ENCODE data around the gene TSPAN14.
"Not testable (repeated sequence)": the region's sequence is repeated elsewhere in the genome, so short reads cannot be mapped to it uniquely, and the experiment has no call there.

The TSPAN14 gene

DNA sequence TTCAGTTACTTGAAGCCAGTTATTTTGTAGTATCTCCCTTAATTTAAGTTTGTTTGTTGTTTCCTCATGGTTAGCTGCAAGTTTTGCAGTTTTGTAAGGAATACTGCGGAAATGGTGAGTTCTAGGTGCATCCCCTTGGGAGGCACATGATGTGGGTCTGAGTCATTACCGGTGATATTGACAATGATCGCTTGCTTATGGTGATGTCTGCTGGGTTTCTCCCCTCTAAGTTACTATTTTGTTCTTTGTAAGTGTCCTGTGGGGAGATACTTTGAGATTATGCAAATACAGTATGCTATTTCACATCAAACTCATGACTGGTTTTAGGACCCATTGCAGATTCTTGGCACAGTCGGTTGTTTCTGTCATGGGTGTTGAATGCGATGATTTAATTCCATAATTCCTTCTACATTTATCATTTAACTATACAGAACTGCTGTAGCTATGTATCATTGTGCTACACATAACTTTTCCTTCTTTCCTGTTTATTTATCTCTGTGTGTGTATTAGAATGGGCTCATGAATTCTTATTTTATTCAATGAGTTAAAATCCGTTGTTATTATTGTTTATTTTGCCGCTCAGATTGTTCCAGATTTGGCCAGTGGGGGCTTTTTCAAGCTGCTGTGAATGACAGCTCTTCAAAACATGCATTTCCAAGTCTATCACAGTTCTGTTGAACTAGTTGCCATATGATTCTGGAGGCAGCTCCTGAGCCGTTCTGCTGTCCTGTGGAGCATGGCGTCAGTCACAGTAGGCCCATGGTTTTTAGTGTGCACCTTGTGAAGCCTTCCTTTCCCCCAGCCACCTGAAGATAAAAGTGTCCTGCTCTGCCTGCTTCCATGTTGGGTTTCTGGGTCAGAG, 18.4 kb downstream of the TSPAN14 start:
- DNase-seq = peak in 1 of 5 experiments; percentile 85

DNA sequence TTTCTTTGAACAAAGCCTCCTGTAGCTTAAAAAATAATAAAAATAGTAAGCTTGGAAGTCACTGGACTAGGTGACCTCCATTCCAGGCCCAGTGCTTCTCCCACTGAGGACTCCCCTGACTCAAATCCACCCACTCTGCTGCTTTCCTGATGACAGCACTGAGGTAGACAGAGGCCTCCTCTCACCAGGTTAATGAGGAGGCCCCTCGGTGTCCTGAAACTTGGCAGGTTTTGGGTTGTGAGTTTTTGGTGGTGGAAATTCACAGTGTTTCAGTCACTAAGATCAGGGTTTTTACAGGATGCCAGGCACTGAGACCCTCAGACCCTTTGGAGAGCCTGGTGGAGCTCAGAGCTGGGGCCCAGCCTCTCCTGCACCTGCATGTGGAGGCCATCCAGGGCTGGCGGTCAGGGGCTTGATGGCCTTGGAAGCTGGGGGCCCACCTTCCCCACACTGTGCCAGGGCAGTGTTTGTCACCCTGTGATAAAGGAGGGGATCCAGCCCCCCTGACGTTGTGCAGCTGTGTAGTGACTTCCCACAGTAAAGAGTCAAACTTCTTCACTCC, 19.1 kb downstream of the TSPAN14 start:
- no peak for DNase-seq

DNA sequence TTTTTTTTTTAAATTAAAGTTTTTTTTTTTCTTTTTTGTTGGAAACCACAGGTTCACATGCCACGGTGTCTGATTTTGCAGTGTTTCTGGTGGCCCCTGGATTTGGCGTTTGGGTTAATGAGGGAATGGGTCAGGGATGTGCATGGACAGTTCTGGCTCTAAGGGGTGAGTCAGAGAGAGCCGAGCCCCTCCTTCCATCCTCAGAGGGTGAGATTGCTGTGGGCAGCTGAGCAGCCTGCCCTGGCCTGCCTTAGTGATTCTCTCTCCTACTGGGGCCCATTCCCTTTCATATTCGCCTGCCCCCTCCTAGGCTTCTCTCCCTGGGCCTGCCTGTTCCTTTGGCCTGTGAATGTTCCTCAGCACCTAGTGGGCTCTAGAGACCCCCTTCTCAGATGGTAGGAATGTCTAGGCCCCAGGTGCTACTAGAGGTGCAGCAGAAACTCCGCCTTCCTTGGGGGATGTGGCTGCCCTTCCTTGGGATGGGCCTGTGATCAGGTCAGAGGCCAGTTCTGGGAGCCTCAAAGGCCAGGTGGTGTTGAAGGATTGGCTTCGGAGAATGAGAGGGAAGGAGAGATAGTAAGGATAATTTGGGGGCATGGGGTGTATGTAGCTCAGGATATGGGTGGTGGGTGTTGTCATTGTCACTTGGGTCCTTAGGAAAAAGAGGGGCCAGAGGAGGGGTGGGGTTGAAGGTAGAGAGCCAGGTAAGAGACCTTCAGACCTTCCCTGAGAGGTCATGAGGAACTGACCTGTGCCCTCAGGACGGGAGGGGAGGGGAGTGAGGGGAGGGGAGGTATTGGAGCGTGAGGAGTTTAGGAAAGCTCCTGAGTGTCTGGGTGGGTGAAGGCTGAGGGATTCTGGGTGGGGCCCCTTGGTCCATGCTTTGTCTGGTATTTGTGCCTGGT, 19.8 kb downstream of the TSPAN14 start:
- no peak for DNase-seq

DNA sequence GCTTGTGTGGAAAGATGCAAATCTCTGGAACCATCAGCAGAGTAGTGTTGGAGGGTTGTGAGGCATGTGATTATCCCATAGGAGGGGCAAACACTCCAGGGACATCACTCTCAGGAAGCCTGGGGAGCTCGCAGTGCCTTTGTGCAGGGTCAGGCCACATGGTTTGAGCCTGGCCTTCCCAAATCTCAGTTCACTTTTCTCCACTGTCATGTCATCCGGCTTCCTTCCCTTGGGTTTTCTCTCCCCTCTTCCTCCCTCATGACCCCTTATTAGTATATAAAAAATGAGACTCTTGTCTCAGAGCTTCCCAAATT, 20.4 kb downstream of the TSPAN14 start:
- DNase-seq = no peak

DNA sequence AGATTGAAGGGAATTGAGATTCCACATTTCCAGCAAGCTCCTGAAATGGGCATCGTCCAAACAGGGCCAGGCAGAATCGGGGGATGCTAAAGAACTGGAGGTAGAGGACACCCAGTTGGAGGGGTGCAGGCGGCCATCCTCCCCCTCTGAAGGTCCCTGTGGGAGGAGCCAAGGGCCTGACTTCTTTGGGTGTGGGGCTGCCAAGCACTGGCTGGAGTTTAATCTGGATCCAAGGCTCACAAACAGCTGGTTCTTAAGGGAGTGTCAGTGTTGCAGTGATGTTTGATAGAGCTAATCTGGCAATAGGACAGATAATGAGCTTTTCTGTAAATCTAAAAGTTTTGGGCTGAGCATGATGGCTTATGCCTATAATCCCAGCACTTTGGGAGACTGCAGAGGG, 20.8 kb downstream of the TSPAN14 start:
- DNase-seq = no peak

DNA sequence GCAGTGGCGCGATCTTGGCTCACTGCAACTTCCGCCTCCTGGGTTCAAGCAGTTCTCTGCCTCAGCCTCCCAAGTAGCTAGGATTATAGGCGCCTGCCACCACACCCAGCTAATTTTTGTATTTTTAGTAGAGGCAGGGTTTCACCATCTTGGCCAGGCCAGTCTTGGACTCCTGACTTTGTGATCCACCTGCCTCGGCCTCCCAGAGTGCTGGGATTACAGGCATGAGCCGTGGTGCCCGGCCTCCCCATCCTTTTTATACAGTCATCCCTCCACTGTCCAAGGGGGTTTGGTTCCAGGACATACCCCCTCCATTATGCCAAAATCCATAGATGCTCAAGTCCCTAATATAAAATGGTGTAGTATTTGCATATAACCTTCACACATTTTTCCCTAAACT, 21.5 kb downstream of the TSPAN14 start:
- not testable (repeated sequence) for DNase-seq

DNA sequence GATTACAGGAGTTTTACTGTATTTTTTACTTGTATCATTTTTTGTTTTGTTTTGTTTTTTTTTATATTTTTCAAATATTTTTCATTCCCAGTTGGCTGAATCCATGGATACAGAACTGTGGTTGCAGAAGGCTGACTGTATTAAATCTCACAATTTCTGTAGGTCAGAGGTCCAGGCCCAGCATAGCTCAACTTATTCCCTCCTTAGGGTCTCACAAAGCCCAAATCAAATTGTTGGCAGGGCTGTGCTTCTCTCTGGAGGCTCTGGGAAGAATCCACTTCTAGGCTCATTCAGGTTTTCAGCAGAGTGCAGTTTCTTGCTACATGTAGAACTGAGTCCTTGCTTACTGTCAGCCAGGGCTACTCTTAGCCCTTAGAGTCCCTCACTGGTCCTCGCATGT, 22.6 kb downstream of the TSPAN14 start:
- DNase-seq = no peak

DNA sequence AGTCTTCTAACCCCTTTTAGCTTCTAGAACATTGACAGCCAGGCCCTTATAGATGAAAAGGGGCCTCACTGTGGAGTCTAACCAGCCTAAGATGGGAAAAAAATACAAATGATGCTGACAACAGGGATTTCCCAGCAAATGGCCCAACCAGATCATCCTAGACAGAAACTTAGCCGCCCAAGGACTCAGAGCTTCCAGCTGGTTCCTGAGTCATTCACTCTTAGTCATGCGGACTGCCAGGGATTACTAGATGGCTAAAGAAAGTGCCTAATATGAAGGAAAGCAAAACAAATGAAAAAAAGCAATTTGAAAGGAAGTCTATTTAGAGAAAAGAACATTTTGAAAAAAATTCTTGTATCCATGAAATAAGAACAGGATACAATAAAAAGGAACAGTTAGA, 23.7 kb downstream of the TSPAN14 start:
- DNase-seq = no peak

DNA sequence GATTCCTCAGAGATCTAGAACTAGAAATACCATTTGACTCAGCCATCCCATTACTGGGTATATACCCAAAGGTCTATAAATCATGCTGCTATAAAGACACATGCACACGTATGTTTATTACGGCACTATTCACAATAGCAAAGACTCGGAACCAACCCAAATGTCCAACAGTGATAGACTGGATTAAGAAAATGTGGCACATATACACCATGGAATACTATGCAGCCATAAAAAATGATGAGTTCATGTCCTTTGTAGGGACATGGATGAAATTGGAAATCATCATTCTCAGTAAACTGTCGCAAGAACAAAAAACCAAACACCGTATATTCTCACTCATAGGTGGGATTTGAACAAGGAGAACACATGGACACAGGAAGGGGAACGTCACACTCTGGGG, 26.3 kb downstream of the TSPAN14 start:
- not testable (repeated sequence) for DNase-seq

DNA sequence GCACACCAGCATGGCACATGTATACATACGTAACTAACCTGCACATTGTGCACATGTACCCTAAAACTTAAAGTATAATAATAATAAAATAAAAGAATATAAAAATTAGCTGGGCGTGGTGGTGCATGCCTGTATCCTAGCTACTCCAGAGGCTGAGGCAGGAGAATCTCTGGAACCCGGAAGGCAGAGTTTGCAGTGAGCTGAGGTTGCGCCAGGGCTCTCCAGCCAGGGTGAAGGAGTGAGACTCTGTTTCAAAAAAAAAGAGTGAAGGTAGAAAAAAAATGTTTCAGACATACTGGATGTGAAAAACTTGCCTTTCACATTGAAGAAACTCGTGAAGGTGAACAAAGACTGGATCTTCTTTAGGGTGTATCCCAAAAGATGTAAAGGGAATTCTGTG, 26.7 kb downstream of the TSPAN14 start:
- no peak for DNase-seq

DNA sequence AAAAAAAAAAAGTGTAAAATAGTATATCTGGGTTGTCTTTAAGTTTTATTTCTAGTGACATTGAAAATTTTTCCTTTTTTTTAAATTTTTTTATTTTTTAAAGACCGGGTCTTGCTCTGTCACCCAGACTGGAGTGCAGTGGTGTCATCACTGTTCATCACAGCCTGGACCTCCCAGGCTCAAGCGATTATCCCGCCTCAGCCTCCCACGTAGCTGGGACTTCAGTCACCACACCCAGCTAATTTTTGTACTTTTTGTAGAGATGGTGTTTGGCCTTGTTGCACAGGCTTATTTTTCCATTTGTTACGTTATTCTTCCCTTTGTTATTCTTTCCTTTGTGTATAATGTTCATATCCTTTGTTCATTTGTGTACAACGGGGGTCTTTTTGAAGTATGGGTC, 30.1 kb downstream of the TSPAN14 start:
- no peak for DNase-seq

DNA sequence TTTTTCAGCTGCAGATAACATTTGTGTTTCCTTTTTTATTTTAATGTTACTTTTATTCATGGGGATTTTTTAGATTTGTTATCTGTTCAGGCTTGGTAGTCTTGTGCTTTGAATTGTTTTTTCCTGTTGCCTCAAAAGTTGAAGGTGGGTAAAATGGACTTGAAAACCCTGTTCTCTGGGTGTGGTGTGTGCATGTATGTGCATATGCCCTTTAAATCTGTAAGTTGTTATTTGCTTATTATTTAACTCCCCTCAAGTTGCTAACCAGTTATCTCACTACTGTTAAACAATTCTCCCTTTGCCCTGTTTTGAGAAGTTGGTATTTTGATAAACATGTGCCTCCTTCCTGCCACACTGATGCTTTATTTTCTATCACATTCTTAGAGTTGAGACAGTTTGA, 30.6 kb downstream of the TSPAN14 start:
- DNase-seq = no peak

DNA sequence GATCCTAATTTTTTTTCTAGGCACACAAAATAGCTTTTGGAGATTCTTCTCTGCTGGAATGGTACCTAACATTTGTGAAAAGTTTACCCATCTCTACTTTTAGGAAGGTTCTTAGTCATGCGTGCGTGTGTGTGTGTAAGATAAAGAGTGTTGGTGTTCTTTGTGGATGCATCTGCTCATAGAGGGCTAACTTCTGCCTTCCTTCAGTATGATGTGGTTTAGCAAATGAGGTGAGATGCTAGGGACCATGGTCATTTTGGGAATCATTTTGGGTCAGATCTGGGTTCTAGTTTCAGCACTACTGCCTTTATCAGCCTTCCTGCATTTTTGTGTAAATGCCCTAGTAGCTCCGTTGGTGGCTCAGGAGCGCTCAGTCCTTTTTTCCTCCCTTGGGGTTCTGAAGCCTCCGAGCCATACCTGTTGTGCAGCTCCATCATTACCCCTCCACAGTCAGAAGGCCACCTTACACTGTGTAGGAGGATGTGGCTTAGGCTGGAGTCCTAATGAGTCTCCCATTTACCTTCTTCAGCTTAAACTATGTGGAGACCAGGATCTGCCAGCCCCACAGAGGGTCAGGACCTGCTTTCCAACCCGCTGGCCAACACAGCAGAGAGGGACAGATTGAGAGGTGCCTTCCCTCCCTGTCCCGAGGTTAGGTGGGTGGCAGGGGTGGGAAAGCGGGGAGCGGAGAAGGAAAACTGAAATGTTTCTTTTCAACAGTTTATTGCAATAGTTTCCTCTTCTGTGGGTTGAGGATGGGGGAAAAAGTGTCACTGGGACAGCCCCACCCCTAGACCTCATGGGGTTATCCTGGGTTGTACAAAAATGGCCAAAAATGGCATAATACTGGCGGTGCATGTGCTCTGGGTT, 31.2 kb downstream of the TSPAN14 start:
- peak in 1 of 5 experiments; percentile 74 for DNase-seq

DNA sequence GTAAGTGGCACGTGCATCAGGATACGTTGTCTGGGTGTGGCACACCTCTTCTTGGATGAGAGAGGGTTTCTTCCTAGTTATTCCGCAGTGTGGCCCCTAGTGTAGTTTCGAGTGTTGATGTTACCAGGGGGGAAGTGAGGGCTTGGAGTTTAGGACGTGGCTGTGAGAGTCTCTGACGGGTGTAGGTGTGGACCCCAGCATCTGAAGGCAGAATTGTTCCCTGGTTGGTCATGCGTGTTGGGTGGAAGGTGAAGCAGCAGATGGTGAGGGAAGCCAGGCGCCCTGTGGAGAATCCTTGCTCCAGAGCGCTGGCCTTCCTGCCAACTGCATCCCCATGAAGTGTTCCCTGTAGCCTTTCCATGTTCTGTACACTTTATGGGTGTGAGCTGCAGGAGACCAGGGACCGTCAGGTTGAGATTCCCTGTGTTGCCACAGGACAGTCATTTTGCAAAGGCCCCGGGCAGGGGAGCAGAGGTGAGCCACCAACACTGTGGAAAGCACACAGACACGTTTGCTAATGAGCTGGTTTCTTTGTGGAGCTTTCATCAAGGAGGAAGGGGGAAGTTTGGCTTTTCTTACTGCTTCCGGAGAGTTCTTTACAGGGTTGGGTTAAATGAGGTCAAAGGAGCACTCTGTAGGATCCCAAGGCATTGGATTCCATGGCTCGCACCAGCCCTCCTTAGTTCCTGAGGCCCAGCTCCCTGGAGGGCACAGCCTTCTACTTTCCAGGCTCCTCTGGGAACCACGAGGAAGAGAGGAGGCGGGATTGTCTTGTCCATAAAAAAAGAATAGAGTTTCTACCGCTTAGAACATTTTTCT, 32.0 kb downstream of the TSPAN14 start:
- DNase-seq = no peak

DNA sequence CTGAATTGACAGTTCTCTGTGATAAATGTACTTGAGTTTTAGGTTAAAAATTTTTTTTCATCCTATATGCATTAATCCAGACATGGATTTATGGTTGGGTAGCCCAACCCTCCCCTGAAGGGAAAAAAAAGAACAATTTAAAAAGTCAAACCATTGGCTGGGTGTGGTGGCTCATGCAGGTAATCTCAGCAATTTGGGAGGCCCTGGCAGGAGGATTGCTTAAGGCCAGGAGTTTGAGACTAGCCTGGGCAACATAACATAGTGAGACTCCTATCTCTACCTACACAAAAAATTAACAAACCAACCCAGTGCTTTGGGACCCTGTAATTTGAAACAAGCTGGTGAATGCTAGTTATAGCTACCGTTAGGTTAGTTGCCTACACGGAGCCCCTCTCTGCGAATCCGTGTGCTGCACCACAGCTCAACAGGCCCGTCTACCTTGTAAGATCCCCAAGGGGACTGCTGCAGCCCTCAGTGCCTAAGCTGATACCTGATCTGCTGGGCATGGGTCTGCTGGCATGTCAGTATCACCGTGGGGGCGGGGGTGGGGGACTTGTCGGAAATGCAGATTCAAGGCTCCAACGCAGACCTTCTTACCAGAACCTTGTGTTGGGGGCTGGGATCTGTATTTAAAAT, 32.8 kb downstream of the TSPAN14 start:
- no peak for DNase-seq

DNA sequence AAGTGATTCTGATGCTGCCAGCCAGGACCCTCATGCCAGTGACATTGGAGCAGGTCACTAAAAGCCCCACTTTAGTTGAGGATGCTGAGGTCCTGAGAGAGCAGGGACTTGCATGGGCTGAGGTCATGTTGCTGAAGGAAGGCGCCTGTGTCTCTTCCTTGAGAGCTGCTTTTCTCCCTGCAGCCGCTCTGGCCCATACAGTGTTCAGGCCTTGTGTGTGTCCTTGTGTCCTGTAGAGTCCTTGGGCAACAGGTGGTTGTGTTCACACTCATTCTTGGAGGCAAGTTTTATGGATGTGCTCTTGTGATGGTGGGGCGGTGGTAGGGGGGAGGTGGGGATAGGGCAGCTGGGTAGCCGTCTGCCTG, 33.3 kb downstream of the TSPAN14 start:
- no peak for DNase-seq

DNA sequence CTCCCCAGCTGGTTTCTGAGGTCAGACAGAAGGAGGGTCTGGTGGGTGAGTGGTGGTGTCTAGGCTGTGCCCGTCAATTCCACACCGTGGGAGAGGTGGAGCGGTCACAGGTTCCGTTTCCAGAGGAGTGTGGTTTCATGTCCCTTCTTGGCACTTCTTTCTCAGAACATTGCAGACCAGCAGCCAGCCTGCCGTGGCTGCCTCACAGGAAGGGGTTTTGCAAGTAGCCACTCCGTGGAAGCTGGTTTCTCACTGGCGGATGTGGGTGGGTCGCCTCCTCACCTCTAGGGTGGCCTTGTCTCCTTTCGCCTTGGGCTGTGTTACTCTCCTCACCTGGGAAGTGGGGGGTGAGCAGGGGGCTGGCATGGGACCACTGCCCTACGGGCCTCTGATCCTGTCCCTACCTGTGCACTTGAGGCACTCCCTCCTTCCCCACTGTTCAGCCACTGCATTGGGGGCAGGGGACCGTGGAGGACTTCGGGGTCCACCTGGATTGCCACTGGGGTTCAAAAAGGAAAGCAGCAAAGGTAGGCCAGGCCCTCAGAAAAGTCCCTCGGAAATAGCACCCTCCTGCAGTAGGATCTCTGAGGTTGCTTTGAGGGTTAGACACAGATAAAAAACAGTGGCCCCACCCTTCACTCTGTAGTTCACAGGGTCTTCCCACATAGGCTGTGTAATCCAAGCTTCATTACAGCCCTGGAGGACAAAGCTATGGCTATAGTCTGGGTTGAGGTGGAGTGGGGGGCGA, 33.9 kb downstream of the TSPAN14 start:
- DNase-seq = peak in 3 of 5 experiments; percentile 32 to 93 (median 92)

DNA sequence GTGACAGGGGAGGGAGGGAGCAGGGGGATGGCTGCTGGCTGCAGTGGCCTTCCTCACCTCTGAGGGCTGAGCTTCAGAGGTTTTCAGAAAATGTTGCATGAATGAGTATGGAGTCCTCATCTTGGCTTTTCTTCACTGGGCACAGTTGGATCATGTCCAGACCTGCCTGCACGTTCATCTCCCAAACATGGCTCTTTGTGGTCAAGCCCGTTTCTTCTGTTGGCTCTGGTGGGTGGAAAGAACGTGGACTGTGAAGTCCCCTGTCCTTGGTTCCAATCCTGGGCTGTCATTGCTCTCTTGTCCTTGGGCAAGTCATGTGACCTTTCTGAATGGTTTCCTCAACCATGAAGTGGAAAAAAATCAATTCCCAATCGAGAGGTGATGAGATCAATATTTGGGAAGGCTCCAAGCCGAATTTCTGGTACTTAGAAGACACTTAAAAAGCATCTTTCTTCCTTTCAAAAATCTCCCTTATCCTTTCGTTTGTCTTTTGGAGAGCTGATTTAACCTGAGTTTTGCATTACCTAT, 34.5 kb downstream of the TSPAN14 start:
- no peak for DNase-seq

DNA sequence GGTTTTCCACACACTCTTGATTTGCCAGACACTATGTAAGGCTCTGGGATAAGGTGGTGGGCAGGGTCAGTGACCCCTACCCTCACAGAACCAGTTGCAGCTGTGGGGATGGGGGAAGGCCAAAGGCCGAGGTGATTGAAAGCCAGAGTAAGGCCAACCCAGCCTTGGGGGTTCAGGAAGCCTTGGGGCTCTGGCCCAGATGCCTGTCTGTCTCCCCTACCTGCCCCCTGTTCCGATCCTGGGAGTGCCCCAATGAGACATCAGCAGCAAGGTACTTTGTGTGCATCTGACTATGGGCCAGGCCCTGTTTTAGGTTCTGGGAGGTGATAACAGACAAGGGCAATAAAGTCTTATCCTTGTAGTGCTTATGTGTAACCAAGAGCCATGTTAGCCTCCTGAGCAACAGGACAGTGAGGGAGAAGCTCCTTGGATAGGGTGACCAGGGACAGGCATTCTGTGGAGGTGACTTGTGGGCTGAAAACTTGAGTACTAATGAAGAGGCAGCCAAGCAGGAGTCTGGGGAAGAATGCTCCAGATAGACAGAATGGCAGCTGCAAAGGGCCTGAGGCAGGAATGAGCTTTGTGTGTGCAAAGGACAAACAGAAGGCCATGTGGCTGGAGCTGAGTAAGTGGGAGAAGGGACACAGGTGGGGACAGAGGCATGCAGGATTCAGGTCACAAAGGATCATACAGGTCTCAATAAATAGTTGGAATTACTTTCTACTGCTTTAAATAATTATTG, 35.4 kb downstream of the TSPAN14 start:
- DNase-seq = no peak
